Tibial nerve (tissue), 4 donors: Measurements from ENCODE around the gene ZFAND4. TPM values are rescaled to one million over a fixed set of nuclear protein-coding genes. Genes with fewer than 3 reads are reported as not detected.
A peak's percentile ranks its signal among the peaks of the same experiment; 100 is the strongest.
"Not testable (repeated sequence)": the region's sequence is repeated elsewhere in the genome, so short reads cannot be mapped to it uniquely, and the experiment has no call there.

Experiments
- DNase-seq, 2 donors: peaks; one replicate each; pipeline ENCODE4 v3.0.0-alpha.2; 2019; ENCODE audit warnings: low spot score in 2 of 2
- H3K27ac ChIP-seq, 4 donors: fragments of 200-600 bp; sonication (generic) in 3 of 4; one replicate each; pipeline ENCODE4 v1.5.1; 2017 to 2019; ENCODE audit warnings: mild to moderate bottlenecking in 1 of 4
- H3K27me3 ChIP-seq, 2 donors: fragments of 200-600 bp; sonication (generic) in 1 of 2; one replicate each; pipeline versions ENCODE4 v1.5.1 to v1.6.0; 2017 to 2019
- H3K36me3 ChIP-seq, 3 donors: fragments of 200-600 bp; sonication (generic); one replicate each; pipeline ENCODE4 v1.5.1; 2018 to 2019
- H3K4me1 ChIP-seq, 4 donors: fragments of 200-600 bp; sonication (generic) in 3 of 4; one replicate each; pipeline ENCODE4 v1.5.1; 2017 to 2019
- H3K4me3 ChIP-seq, 4 donors: fragments of 200-600 bp; sonication (generic) in 3 of 4; one replicate each; pipeline ENCODE4 v1.5.1; 2017 to 2019; ENCODE audit warnings: mild to moderate bottlenecking in 1 of 4, moderate library complexity in 1 of 4
- H3K9me3 ChIP-seq, 4 donors: fragments of 200-600 bp; sonication (generic) in 3 of 4; one replicate each; pipeline ENCODE4 v1.5.1; 2017 to 2019
- EP300 ChIP-seq, 2 donors: sonication (generic); formaldehyde crosslinking; IDR thresholded peaks; one replicate each; pipeline ENCODE4 v1.6.1; 2017; ENCODE audit warnings: antibody characterized with exemption in 2 of 2, mild to moderate bottlenecking in 1 of 2
- POLR2A ChIP-seq, 2 donors: fragments of 450-650 bp; IDR thresholded peaks; one replicate each; pipeline ENCODE4 v1.6.1; 2017; ENCODE audit warnings: antibody characterized with exemption in 2 of 2, mild to moderate bottlenecking in 2 of 2, moderate library complexity in 2 of 2
- WGBS, 2 donors: methylation state at CpG; one replicate each; pipeline ENCODE4 v1.1.5; 2018; 5-methylcytosine and 5-hydroxymethylcytosine counted together
- total RNA-seq, 4 donors: library from RNA; depleted of rRNA; stranded (reverse); fragments of >200 nt; gene quantifications; one replicate each; pipeline ENCODE4 v1.1.0, GENCODE V29; 2016
- TF ChIP-seq, protein P1 (sequence below), 5 experiments: fragments of 200-600 bp in 3 of 5; fragments of 450-650 bp in 2 of 5; sonication (generic) in 3 of 5; IDR thresholded peaks; one replicate each; pipeline ENCODE4 v1.5.1; 2016 to 2019; ENCODE audit warnings: antibody characterized with exemption in 5 of 5, mild to moderate bottlenecking in 3 of 5, moderate library complexity in 2 of 5

Gene ZFAND4
- total RNA-seq, 4 donors from 2014 or later: 23.8 to 40.0 (median 32.1) TPM

DNA sequence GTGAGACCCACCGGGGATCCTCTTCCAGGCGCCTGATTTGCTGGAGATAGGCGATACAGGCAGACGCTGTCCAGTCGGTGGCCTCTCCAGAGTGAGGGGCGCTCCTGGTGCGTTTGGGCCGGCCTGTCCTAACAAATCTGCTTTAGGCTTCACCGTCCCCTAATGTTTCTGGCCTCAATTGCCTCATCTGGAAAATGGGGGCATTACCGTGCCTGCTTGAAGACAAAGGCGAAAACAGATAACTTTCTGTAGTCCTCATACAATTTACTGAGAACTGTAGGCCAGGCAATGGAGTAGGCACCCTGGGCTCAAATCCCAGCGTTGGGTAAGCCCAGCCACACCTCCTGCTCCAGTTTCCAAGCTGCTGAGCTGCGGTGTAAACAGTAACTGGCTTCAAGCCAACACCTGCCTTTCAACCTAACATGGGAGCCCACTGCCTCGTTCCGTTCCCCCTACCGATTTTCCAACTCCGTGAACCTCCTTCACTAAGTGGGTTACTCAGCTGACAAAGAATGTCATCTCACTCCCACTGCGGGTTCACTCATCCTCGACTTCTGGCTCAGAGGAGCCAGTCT is 589 bp upstream of the ZFAND4 start:
- peaks cover 0 to 17% (median 8%) of the 10 kb centered on the region in 4 donors for H3K4me1 ChIP-seq
- no peaks in the 10 kb centered on the region for H3K36me3 ChIP-seq
- DNase-seq: peak in 1 of 2 donors; percentile 11
- peak overlapping the region; percentile 61 to 87 (median 78) for H3K4me3 ChIP-seq
- WGBS, 2 donors: 48 to 49% methylated on average over 13 to 18 of the region's 19 CpGs
- H3K9me3 ChIP-seq: no peaks in the 10 kb centered on the region
- H3K27me3 ChIP-seq: no peaks in the 10 kb centered on the region
- H3K27ac ChIP-seq: peak overlapping the region; percentile 50 to 91 (median 84)
- TF ChIP-seq POLR2A (IDR thresholded peaks at IDR 0.05): no peak
- TF ChIP-seq, protein P1, sequence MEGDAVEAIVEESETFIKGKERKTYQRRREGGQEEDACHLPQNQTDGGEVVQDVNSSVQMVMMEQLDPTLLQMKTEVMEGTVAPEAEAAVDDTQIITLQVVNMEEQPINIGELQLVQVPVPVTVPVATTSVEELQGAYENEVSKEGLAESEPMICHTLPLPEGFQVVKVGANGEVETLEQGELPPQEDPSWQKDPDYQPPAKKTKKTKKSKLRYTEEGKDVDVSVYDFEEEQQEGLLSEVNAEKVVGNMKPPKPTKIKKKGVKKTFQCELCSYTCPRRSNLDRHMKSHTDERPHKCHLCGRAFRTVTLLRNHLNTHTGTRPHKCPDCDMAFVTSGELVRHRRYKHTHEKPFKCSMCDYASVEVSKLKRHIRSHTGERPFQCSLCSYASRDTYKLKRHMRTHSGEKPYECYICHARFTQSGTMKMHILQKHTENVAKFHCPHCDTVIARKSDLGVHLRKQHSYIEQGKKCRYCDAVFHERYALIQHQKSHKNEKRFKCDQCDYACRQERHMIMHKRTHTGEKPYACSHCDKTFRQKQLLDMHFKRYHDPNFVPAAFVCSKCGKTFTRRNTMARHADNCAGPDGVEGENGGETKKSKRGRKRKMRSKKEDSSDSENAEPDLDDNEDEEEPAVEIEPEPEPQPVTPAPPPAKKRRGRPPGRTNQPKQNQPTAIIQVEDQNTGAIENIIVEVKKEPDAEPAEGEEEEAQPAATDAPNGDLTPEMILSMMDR (IDR thresholded peaks at IDR 0.05): no peak
- TF ChIP-seq EP300 (IDR thresholded peaks at IDR 0.05): no peak

DNA sequence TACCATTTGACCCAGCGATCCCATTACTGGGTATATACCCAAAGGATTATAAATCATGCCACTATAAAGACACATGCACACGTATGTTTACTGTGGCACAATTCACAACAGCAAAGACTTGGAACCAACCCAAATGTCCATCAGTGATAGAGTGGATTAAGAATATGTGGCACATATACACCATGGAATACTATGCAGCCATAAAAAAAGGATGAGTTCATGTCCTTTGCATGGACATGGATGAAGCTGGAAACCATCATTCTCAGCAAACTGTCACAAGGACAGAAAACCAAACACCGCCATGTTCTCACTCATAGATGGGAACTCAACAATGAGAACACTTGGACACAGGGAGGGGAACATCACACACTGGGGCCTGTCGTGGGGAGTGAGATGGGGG is 1.3 kb downstream of the ZFAND4 start:
- 86 to 95% methylated on average over 4 of the region's 4 CpGs for WGBS, 2 donors
- H3K4me3 ChIP-seq: peak overlapping the region in 2 of 4 donors; percentile 82 to 87
- not testable (repeated sequence) for H3K36me3 ChIP-seq

DNA sequence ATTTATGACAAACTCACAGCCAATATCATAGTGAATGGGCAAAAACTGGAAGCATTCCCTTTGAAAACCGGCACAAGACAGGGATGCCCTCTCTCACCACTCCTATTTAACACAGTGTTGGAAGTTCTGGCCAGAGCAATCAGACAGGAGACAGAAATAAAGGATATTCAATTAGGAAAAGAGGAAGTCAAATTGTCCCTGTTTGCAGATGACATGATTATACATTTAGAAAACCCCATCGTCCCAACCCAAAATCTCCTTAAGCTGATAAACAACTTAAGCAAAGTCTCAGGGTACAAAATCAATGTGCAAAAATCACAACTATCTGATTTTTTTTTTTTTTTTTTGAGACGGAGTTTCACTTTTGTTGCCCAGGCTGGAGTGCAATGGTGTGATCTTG is 2.7 kb downstream of the ZFAND4 start:
- not testable (repeated sequence) for H3K27me3 ChIP-seq, H3K27ac ChIP-seq, H3K36me3 ChIP-seq, H3K9me3 ChIP-seq, DNase-seq, H3K4me3 ChIP-seq
- peaks cover 0 to 17% (median 8%) of the 10 kb centered on the region in 4 donors for H3K4me1 ChIP-seq
- WGBS, 2 donors: 83 to 85% methylated on average over 3 of the region's 3 CpGs

More for the DNA sequence above, 1.3 kb downstream of the ZFAND4 start:
- H3K27me3 ChIP-seq, H3K9me3 ChIP-seq, H3K27ac ChIP-seq, DNase-seq: not testable (repeated sequence)
- peaks cover 0 to 17% (median 8%) of the 10 kb centered on the region in 4 donors for H3K4me1 ChIP-seq

DNA sequence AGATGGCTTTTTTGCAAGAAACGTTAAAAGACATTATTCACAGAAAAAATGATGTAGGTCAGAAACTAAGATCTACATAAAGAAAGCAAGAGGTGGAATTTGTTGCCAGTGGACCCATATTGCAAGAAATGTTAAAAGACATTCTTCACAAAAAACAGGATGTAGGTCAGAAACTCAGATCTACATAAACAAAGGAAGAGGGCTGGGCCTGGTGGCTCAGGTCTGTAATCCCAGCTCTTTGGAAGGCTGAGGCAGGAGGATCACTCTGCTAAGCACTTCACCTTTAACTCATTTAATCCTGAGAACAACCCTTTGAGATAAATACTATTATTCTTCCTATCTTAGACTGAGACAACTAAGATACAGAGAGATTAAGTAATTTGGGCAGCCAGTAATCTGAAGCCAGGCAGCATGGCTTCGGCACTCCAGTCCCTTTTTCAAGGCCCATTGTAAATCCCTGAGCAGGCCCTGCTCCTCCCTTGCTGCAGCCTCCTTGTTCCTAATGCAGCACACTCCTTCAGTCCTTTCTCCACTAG is 11.6 kb downstream of the ZFAND4 start:
- Histone ChIP-seq H3K36me3 (peaks cover 0 to 40% (median 0%) of the 10 kb centered on the region in 3 donors), H3K4me1 (no peaks in the 10 kb centered on the region), H3K9me3 (peaks cover 0 to 13% (median 0%) of the 10 kb centered on the region in 4 donors), H3K4me3 (no peak overlapping the region), H3K27me3 (no peaks in the 10 kb centered on the region), H3K27ac (no peak overlapping the region)
- 92 to 96% methylated on average over 2 of the region's 2 CpGs for WGBS, 2 donors
- TF ChIP-seq POLR2A (IDR thresholded peaks at IDR 0.05) (no peak), EP300 (IDR thresholded peaks at IDR 0.05) (no peak)
- TF ChIP-seq, protein P1 (IDR thresholded peaks at IDR 0.05): no peak
- DNase-seq: no peak

DNA sequence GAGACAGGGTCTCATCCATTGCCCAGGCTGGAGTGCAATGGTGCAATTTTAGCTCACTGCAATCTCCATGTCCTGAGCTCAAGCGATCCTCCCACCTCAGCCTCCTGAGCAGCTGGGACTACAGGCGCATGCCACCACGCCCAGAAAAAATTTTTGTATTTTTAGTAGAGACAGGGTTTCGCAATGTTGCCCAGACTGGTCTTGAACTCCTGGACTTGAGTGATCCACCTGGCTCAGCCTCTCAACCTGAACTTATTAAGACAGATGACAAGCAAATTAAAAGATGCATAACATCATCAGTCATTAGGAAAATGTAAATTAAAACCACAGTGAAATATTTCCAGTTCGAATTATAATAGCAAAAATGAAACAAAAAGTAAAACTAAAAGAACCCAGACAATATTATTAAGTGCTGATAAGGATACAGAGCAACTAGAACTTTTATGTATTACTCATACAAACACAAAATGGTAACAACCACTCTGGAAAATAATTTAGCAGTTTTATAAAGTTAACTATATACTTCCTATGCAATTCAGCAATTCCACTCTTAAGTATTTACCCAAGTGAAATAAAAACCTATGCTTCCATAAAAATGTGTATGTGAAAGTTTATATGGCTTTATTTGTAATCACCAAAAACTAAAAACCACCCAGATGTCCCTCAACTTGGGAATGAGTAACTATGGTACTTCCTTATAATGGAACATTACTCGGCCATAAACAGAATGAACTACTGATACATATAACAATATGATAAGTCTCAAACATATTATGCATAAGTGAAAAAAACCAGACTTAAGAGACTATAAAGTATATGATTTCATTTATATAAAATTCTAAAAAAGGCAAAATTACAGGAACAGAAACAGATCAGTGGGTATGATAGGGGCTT is 15.3 kb downstream of the ZFAND4 start:
- WGBS, 2 donors: 96 to 97% methylated on average over 6 of the region's 6 CpGs
- DNase-seq: no peak
- TF ChIP-seq POLR2A (IDR thresholded peaks at IDR 0.05) (no peak), EP300 (IDR thresholded peaks at IDR 0.05) (no peak)
- TF ChIP-seq, protein P1 (IDR thresholded peaks at IDR 0.05): no peak
- peaks cover 0 to 46% (median 0%) of the 10 kb centered on the region in 3 donors for H3K36me3 ChIP-seq
- H3K27me3 ChIP-seq: no peaks in the 10 kb centered on the region
- H3K4me1 ChIP-seq: no peaks in the 10 kb centered on the region
- peaks cover 0 to 13% (median 0%) of the 10 kb centered on the region in 4 donors for H3K9me3 ChIP-seq
- no peak overlapping the region for H3K4me3 ChIP-seq
- H3K27ac ChIP-seq: no peak overlapping the region

DNA sequence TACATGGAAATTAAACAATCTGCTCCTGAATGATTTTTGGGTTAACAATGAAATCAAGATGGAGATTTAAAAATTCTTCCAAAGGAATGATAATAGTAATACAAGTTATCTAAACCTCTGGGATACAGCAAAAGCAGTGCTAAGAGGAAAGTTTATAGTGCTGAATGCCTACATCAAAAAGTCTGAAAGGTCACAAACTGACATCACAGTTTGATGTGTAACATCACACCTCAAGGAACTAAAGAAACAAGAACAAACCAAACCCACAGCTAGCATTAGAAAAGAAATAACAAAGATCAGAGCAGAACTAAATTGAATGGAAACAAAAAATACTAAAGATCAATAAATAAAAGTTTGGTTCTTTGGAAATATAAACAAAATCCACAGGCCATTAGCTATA is 17.4 kb downstream of the ZFAND4 start:
- Histone ChIP-seq H3K27me3 (no peaks in the 10 kb centered on the region), H3K4me1 (no peaks in the 10 kb centered on the region), H3K36me3 (peaks cover 0 to 40% (median 0%) of the 10 kb centered on the region in 3 donors), H3K9me3 (peaks cover 0 to 5% (median 0%) of the 10 kb centered on the region in 4 donors), H3K27ac (no peak overlapping the region), H3K4me3 (no peak overlapping the region)
- DNase-seq: no peak
- TF ChIP-seq, protein P1 (IDR thresholded peaks at IDR 0.05): no peak
- TF ChIP-seq EP300 (IDR thresholded peaks at IDR 0.05) (no peak), POLR2A (IDR thresholded peaks at IDR 0.05) (no peak)

DNA sequence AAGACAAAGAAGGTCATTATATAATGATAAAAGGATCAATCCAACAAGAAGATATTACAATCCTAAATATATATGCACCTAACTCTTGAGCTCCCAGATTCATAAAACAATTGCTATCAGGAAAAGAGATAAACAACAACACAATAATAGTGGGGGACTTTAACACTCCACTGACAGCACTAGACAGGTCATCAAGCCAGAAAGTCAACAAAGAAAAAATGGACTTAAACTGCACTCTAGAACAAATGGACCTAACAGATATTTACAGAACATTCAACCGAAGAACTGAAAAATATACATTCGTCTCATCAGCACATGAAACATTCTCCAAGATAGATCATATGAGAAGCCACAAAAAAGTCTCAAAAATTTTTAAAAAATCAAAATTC is 17.8 kb downstream of the ZFAND4 start:
- not testable (repeated sequence) for H3K4me3 ChIP-seq, DNase-seq, H3K27me3 ChIP-seq, H3K4me1 ChIP-seq, H3K27ac ChIP-seq, H3K9me3 ChIP-seq
- H3K36me3 ChIP-seq: peaks cover 0 to 36% (median 0%) of the 10 kb centered on the region in 3 donors
- WGBS, 2 donors: 95 to 97% methylated on average over 2 of the region's 2 CpGs
